Stomach (tissue), 4 donors: Measurements from ENCODE around the gene JAGN1.

Experiments
- CTCF ChIP-seq, 7 experiments: fragments of 450-650 bp in 4 of 7; fragments of 200-600 bp in 3 of 7; sonication (generic) in 3 of 7; IDR thresholded peaks; one replicate each; pipeline ENCODE4 v1.5.1; 2016 to 2019; ENCODE audit warnings: antibody characterized with exemption in 7 of 7, control low read depth in 2 of 7, mild to moderate bottlenecking in 1 of 7
- POLR2A ChIP-seq, 4 donors: fragments of 450-650 bp; IDR thresholded peaks; one replicate each; pipeline ENCODE4 v1.6.1; 2016; ENCODE audit warnings: antibody characterized with exemption in 4 of 4, control low read depth in 2 of 4, mild to moderate bottlenecking in 1 of 4, moderate library complexity in 1 of 4
- POLR2AphosphoS5 ChIP-seq, 3 donors: sonication (generic); formaldehyde crosslinking; IDR thresholded peaks; one replicate each; pipeline ENCODE4 v1.6.1; 2016; ENCODE audit warnings: antibody characterized with exemption in 3 of 3

- TF ChIP-seq CTCF (IDR thresholded peaks at IDR 0.05) (no peak), POLR2A (IDR thresholded peaks at IDR 0.05) (no peak), POLR2AphosphoS5 (IDR thresholded peaks at IDR 0.05) (no peak)
Measured at GRCh38 chr3:9899289-9899791, 8.9 kb downstream of the JAGN1 start.
